Glutamatergic neuron (in vitro differentiated cells): ENCODE measurements around the gene QDPR. TPM values are rescaled to one million over a fixed set of nuclear protein-coding genes. Genes with fewer than 3 reads are reported as not detected.

ENCODE experiments used
- DNase-seq: peaks from one replicate; pipeline ENCODE4 v3.0.0; 2022
- H3K27ac Mint-ChIP-seq: one replicate; pipeline ENCODE4 v1.8.0; 2020; ENCODE audit warnings: mild to moderate bottlenecking, mixed read lengths, inconsistent platforms; ENCODE audit not compliant: unreplicated experiment
- H3K27me3 Mint-ChIP-seq: one replicate; pipeline ENCODE4 v1.8.0; 2020; ENCODE audit warnings: mild to moderate bottlenecking, moderate library complexity, mixed read lengths, inconsistent platforms; ENCODE audit not compliant: unreplicated experiment
- H3K36me3 Mint-ChIP-seq: one replicate; pipeline ENCODE4 v1.8.0; 2020; ENCODE audit warnings: mild to moderate bottlenecking, mixed read lengths, inconsistent platforms; ENCODE audit not compliant: unreplicated experiment
- H3K4me1 Mint-ChIP-seq: one replicate; pipeline ENCODE4 v1.8.0; 2020; ENCODE audit warnings: mild to moderate bottlenecking, low read depth, mixed read lengths, inconsistent platforms; ENCODE audit not compliant: unreplicated experiment
- H3K4me3 Mint-ChIP-seq: one replicate; pipeline ENCODE4 v1.8.0; 2020; ENCODE audit warnings: mild to moderate bottlenecking, mixed read lengths, inconsistent platforms; ENCODE audit not compliant: unreplicated experiment
- H3K9me3 Mint-ChIP-seq: one replicate; pipeline ENCODE4 v1.8.0; 2020; ENCODE audit warnings: mild to moderate bottlenecking, moderate library complexity, mixed read lengths, inconsistent platforms; ENCODE audit not compliant: unreplicated experiment
- long read RNA-seq: library from polyadenylated mRNA; unstranded; transcript quantifications from one replicate; pipeline ENCODE4 v2.0.0, GENCODE V29; 2020; ENCODE audit not compliant: unreplicated experiment
- total RNA-seq: library from RNA; stranded (reverse); fragmentation: NEBNext Ultra II Directional; extraction: Animal tissue kit (Norgen Biotek cat#: 25700); gene quantifications from one replicate; pipeline ENCODE4 v1.2.1, GENCODE V29; 2021; ENCODE audit not compliant: unreplicated experiment
- TF ChIP-seq, protein P1 (sequence below): fragments of 200-600 bp; sonication (generic); IDR thresholded peaks from one replicate; pipeline ENCODE4 v1.5.0; 2021; ENCODE audit not compliant: partially characterized antibody, unreplicated experiment

Gene QDPR
- 31.6 TPM for total RNA-seq
- long read RNA-seq, transcript QDPR-201 (7 exons, 1,648 nt), result major isoform, 59 of 75 reads
- long read RNA-seq, transcript QDPR-202 (6 exons, 1,278 nt), result minor isoform, 8 of 75 reads
- long read RNA-seq, partial matches to known transcripts, result 0 of 75 reads
- long read RNA-seq, other reads (novel, unspliced or antisense), result 5 of 75 reads

GRCh38 chr4:17511950-17512795, at the start of gene QDPR:
Gene QDPR (minus strand): TSS chr4:17512090. CDS start chr4:17512054, 36 bp downstream.
- H3K27ac Mint-ChIP-seq, result peak within 1 kb of the TSS; percentile 54
- peaks cover 2% of the 10 kb centered on the region for H3K27me3 Mint-ChIP-seq
- peak; percentile 87 for DNase-seq
- peaks cover 4% of the 10 kb centered on the region for H3K9me3 Mint-ChIP-seq
- H3K36me3 Mint-ChIP-seq, result no peaks in the 10 kb centered on the region
- TF ChIP-seq, protein P1, sequence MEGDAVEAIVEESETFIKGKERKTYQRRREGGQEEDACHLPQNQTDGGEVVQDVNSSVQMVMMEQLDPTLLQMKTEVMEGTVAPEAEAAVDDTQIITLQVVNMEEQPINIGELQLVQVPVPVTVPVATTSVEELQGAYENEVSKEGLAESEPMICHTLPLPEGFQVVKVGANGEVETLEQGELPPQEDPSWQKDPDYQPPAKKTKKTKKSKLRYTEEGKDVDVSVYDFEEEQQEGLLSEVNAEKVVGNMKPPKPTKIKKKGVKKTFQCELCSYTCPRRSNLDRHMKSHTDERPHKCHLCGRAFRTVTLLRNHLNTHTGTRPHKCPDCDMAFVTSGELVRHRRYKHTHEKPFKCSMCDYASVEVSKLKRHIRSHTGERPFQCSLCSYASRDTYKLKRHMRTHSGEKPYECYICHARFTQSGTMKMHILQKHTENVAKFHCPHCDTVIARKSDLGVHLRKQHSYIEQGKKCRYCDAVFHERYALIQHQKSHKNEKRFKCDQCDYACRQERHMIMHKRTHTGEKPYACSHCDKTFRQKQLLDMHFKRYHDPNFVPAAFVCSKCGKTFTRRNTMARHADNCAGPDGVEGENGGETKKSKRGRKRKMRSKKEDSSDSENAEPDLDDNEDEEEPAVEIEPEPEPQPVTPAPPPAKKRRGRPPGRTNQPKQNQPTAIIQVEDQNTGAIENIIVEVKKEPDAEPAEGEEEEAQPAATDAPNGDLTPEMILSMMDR, result no peak
- H3K4me1 Mint-ChIP-seq, result peaks cover 14% of the 10 kb centered on the region
- H3K4me3 Mint-ChIP-seq, result peak within 1 kb of the TSS; percentile 93

- H3K27ac Mint-ChIP-seq, result no peak overlapping the region
- TF ChIP-seq, protein P1, result no peak
- H3K4me3 Mint-ChIP-seq, result no peak overlapping the region
- no peaks in the 10 kb centered on the region for H3K36me3 Mint-ChIP-seq
- H3K9me3 Mint-ChIP-seq, result peaks cover 4% of the 10 kb centered on the region
- DNase-seq, result no peak
- H3K27me3 Mint-ChIP-seq, result no peaks in the 10 kb centered on the region
- peaks cover 5% of the 10 kb centered on the region for H3K4me1 Mint-ChIP-seq
Measured at GRCh38 chr4:17561195-17561909, 49.5 kb upstream of the QDPR start.

- peaks cover 4% of the 10 kb centered on the region for H3K9me3 Mint-ChIP-seq
Measured at GRCh38 chr4:17560065-17560673, 48.3 kb upstream of the QDPR start.

DNA sequence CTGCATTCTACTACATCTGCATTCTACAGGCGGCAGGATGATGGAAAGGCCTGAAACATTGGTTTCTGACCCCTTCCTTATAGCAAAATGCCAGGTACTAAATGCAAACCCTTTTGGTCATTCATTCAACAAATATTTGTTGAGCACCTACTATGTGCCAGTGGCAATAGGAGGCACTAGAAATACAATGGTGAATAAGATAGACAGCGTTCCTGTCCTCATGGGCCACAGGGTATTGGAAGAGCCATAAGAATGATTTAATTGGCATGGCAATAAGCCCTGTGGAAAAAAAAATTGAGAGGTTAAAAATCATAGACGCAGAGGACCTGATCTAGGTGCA, 47.8 kb upstream of the QDPR start:
- no peak overlapping the region for H3K27ac Mint-ChIP-seq
- H3K4me1 Mint-ChIP-seq, result peaks cover 5% of the 10 kb centered on the region
- H3K36me3 Mint-ChIP-seq, result no peaks in the 10 kb centered on the region
- no peaks in the 10 kb centered on the region for H3K27me3 Mint-ChIP-seq
- TF ChIP-seq, protein P1, result no peak
- DNase-seq, result no peak
- peaks cover 4% of the 10 kb centered on the region for H3K9me3 Mint-ChIP-seq
- no peak overlapping the region for H3K4me3 Mint-ChIP-seq

More at GRCh38 chr4:17560065-17560673, 48.3 kb upstream of the QDPR start:
- Mint-ChIP-seq H3K4me1 (peaks cover 5% of the 10 kb centered on the region), H3K4me3 (no peak overlapping the region), H3K27me3 (no peaks in the 10 kb centered on the region), H3K27ac (no peak overlapping the region), H3K36me3 (no peaks in the 10 kb centered on the region)
- no peak for DNase-seq
- TF ChIP-seq, protein P1, result no peak
